ENCODE results near the gene SF3B5. TPM values are rescaled to one million over a fixed set of nuclear protein-coding genes. Genes with fewer than 3 reads are reported as not detected.
A peak's percentile ranks its signal among the peaks of the same experiment; 100 is the strongest.

Gene SF3B5
- total and polyA plus RNA-seq, 2 donors from 2014 or later: 101 to 420 TPM

DNA sequence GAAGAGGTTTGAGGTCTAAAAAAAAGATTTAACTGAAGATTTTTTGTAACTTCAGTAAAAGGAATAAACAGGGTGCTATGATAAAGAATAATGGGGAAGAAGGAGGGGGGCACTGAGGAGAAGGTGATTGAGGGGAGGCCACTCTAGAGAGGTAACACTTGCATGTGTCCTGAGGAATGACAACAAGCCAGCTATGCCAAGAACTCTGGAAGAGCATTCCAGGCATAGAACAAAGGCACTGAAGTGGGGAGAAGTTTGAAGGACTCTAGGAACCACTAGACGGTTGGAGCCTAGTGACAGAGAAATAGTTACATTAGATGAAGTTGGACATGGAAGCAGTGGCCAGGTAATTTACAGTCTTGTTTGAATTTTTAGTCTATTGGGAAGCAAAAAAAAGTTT, 10.8 kb upstream of the SF3B5 start:
- Histone ChIP-seq H3K27ac (ENCODE audit: low read depth in 2 of 2, low read length in 2 of 2) (no peak overlapping the region), H3K36me3 (ENCODE audit: control insufficient read depth in 2 of 3, insufficient read depth in 3 of 3, low read length in 3 of 3) (no peaks in the 10 kb centered on the region), H3K9me3 (ENCODE audit: control insufficient read depth in 2 of 3, insufficient read depth in 1 of 3, low read length in 3 of 3) (no peaks in the 10 kb centered on the region), H3K9ac (ENCODE audit: low read length in 3 of 3) (no peak overlapping the region), H3K4me1 (ENCODE audit: control insufficient read depth in 2 of 3, insufficient read depth in 2 of 3, low read depth in 1 of 3, low read length in 3 of 3) (no peaks in the 10 kb centered on the region), H3K4me3 (ENCODE audit: low read length in 3 of 3) (no peak overlapping the region), H3K27me3 (ENCODE audit: control insufficient read depth, insufficient read depth, low read length) (no peaks in the 10 kb centered on the region)
- no peak for TF ChIP-seq CTCF (IDR thresholded peaks at IDR 0.05; ENCODE audit: borderline replicate concordance, extremely low read depth, insufficient read depth)
- FAIRE-seq (no peak), DNase-seq (peak in 2 of 5 donors; percentile 25 to 59)
- intact Hi-C loops (cut with DNase I): loop anchor here (10.0 kb wide), 1 partner anchor 109 kb away; no protein-coding TSS in a partner anchor

- Histone ChIP-seq H3K4me3 (ENCODE audit: low read length in 3 of 3) (no peak overlapping the region), H3K9ac (ENCODE audit: low read length in 3 of 3) (no peak overlapping the region), H3K36me3 (ENCODE audit: control insufficient read depth in 2 of 3, insufficient read depth in 3 of 3, low read length in 3 of 3) (no peaks in the 10 kb centered on the region), H3K27ac (ENCODE audit: low read depth in 2 of 2, low read length in 2 of 2) (no peak overlapping the region), H3K9me3 (ENCODE audit: control insufficient read depth in 2 of 3, insufficient read depth in 1 of 3, low read length in 3 of 3) (no peaks in the 10 kb centered on the region), H3K27me3 (ENCODE audit: control insufficient read depth, insufficient read depth, low read length) (no peaks in the 10 kb centered on the region), H3K4me1 (ENCODE audit: control insufficient read depth in 2 of 3, insufficient read depth in 2 of 3, low read depth in 1 of 3, low read length in 3 of 3) (no peaks in the 10 kb centered on the region)
- peak; percentile 95 for FAIRE-seq
- TF ChIP-seq CTCF (IDR thresholded peaks at IDR 0.05; ENCODE audit: borderline replicate concordance, extremely low read depth, insufficient read depth): peak; percentile 77
- peak in 2 of 5 donors; percentile 81 to 90 for DNase-seq
- intact Hi-C loops (cut with DNase I): loop anchor here (10.0 kb wide), 1 partner anchor 110 kb away; no protein-coding TSS in a partner anchor
Observed at GRCh38 chr6:144104898-144105487, 9.6 kb upstream of the SF3B5 start.

GRCh38 chr6:144104488-144104887, 9.1 kb upstream of the SF3B5 start:
- Histone ChIP-seq H3K9me3 (ENCODE audit: control insufficient read depth in 2 of 3, insufficient read depth in 1 of 3, low read length in 3 of 3) (no peaks in the 10 kb centered on the region), H3K36me3 (ENCODE audit: control insufficient read depth in 2 of 3, insufficient read depth in 3 of 3, low read length in 3 of 3) (no peaks in the 10 kb centered on the region), H3K4me1 (ENCODE audit: control insufficient read depth in 2 of 3, insufficient read depth in 2 of 3, low read depth in 1 of 3, low read length in 3 of 3) (no peaks in the 10 kb centered on the region), H3K27ac (ENCODE audit: low read depth in 2 of 2, low read length in 2 of 2) (no peak overlapping the region), H3K27me3 (ENCODE audit: control insufficient read depth, insufficient read depth, low read length) (no peaks in the 10 kb centered on the region), H3K9ac (ENCODE audit: low read length in 3 of 3) (no peak overlapping the region), H3K4me3 (ENCODE audit: low read length in 3 of 3) (no peak overlapping the region)
- no peak for FAIRE-seq
- intact Hi-C loops (cut with DNase I): loop anchor here (10.0 kb wide), 1 partner anchor 110 kb away; no protein-coding TSS in a partner anchor
- TF ChIP-seq CTCF (IDR thresholded peaks at IDR 0.05; ENCODE audit: borderline replicate concordance, extremely low read depth, insufficient read depth): no peak
- DNase-seq: no peak

All from kidney (tissue), 14 donors.